HEK293T (cell line): ENCODE measurements around the gene LMO7.

Experiments used
- ARNT ChIP-seq: fragments of 450-650 bp; IDR thresholded peaks from 2 replicates; pipeline ENCODE4 v1.6.1; 2017; ENCODE audit warnings: mild to moderate bottlenecking
- ELF4 ChIP-seq: fragments of 450-650 bp; IDR thresholded peaks from 2 replicates; pipeline ENCODE4 v1.6.1; 2017; ENCODE audit warnings: antibody characterized with exemption
- FOXK2 ChIP-seq: fragments of 450-650 bp; IDR thresholded peaks from 2 replicates; pipeline ENCODE4 v1.6.1; 2016; ENCODE audit warnings: mild to moderate bottlenecking
- FOXM1 ChIP-seq: fragments of 450-650 bp; IDR thresholded peaks from 2 replicates; pipeline ENCODE4 v1.6.1; 2017; ENCODE audit warnings: mild to moderate bottlenecking, borderline replicate concordance
- HDGF ChIP-seq: fragments of 450-650 bp; IDR thresholded peaks from 2 replicates; pipeline ENCODE4 v1.6.1; 2017; ENCODE audit warnings: antibody characterized with exemption, borderline replicate concordance
- NFRKB ChIP-seq: fragments of 450-650 bp; IDR thresholded peaks from 2 replicates; pipeline ENCODE4 v1.6.1; 2016; ENCODE audit warnings: mild to moderate bottlenecking, moderate library complexity
- SP1 ChIP-seq: fragments of 450-650 bp; IDR thresholded peaks from 2 replicates; pipeline ENCODE4 v1.6.1; 2017
- TARDBP ChIP-seq: fragments of 450-650 bp; IDR thresholded peaks from 2 replicates; pipeline ENCODE4 v1.6.1; 2016
- ZNF384 ChIP-seq: fragments of 450-650 bp; IDR thresholded peaks from 2 replicates; pipeline ENCODE4 v1.6.1; 2016
- TF ChIP-seq, protein P1 (sequence below): fragments of 450-650 bp; IDR thresholded peaks from 2 replicates; pipeline ENCODE4 v1.6.1; 2016

DNA sequence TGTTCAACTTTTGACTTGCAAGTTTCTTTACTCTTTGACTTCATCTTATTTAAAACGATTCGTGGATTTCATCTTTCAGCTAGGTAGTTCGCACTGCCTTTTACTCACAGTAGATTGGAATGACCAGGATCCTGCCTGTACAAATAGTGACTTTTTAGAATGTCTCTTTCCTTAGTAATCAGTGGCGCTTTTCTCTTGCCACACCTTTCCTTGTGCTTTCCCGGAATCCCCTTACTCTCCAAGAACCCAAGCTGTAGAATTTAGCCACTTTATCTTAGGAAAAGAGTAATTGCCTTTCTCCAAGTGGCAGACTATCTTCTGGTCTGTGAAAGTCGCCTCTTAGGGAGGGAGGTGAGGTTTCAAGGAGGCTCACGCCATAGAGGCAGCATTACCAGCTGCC lies 123.4 kb downstream of the LMO7 start:
- TF ChIP-seq SP1 = no peak
- no peak for TF ChIP-seq FOXM1
- TF ChIP-seq, protein P1, sequence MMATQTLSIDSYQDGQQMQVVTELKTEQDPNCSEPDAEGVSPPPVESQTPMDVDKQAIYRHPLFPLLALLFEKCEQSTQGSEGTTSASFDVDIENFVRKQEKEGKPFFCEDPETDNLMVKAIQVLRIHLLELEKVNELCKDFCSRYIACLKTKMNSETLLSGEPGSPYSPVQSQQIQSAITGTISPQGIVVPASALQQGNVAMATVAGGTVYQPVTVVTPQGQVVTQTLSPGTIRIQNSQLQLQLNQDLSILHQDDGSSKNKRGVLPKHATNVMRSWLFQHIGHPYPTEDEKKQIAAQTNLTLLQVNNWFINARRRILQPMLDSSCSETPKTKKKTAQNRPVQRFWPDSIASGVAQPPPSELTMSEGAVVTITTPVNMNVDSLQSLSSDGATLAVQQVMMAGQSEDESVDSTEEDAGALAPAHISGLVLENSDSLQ = no peak
- TF ChIP-seq ARNT = no peak
- TF ChIP-seq ZNF384 = no peak
- TF ChIP-seq NFRKB = no peak
- TF ChIP-seq HDGF = no peak
- TF ChIP-seq TARDBP = no peak
- no peak for TF ChIP-seq FOXK2
- no peak for TF ChIP-seq ELF4
